ENCODE data around the gene TSPAN13. TPM values are rescaled to one million over a fixed set of nuclear protein-coding genes. Genes with fewer than 3 reads are reported as not detected.

Gene TSPAN13
- polyA plus RNA-seq, 1 donor (not counting 4 experiments of a cell fraction or from before 2014, with no cell fraction given), result 21.6 TPM

GRCh38 chr7:16732828-16733227, 20.7 kb upstream of the TSPAN13 start:
- H3K9me3 ChIP-seq (ENCODE audit: control insufficient read depth, low read depth, low read length), result no peaks in the 10 kb centered on the region
- no peaks in the 10 kb centered on the region for H3K27me3 ChIP-seq (ENCODE audit: control insufficient read depth, extremely low read depth, insufficient read depth, low read length)
- DNase-seq (ENCODE audit: low read depth, low spot score), result no peak
- H3K4me1 ChIP-seq (ENCODE audit: control insufficient read depth, extremely low read depth, insufficient read depth, low read length), result no peaks in the 10 kb centered on the region
- H3K9me1 ChIP-seq (ENCODE audit: control insufficient read depth, extremely low read depth, insufficient read depth, low read length), result no peaks in the 10 kb centered on the region
- no peak overlapping the region for H2AFZ ChIP-seq (ENCODE audit: control insufficient read depth, low read length)
- H3K9ac ChIP-seq (ENCODE audit: control insufficient read depth, extremely low read depth, insufficient read depth, low read length), result no peak overlapping the region
- dilution Hi-C loops (cut with MboI; ENCODE audit: extremely low pct_ligation_motif_present, low sequenced_read_pairs), result no loop called here
- no peak overlapping the region for H3K4me2 ChIP-seq (ENCODE audit: control insufficient read depth, extremely low read depth, insufficient read depth, low read depth, low read length)
- no peak for TF ChIP-seq EZH2 (IDR thresholded peaks at IDR 0.05; ENCODE audit: low read length)
- TF ChIP-seq CTCF (optimal IDR thresholded peaks at IDR 0.05 in 1 of 3, IDR thresholded peaks at IDR 0.05 in 1 of 3, conservative IDR thresholded peaks at IDR 0.05 in 1 of 3; ENCODE audit: extremely low read depth in 1 of 3, insufficient read depth in 2 of 3, low read length in 3 of 3), result no peak
- H3K79me2 ChIP-seq (ENCODE audit: control insufficient read depth, insufficient read depth, low read length), result no peaks in the 10 kb centered on the region
- no peaks in the 10 kb centered on the region for H3K36me3 ChIP-seq (ENCODE audit: control insufficient read depth in 2 of 2, extremely low read depth in 1 of 2, insufficient read depth in 2 of 2, low read length in 2 of 2)
- H3K4me3 ChIP-seq (ENCODE audit: control insufficient read depth in 2 of 3, extremely low read depth in 1 of 3, insufficient read depth in 2 of 3, low read depth in 1 of 3, low read length in 3 of 3), result no peak overlapping the region
- H3K27ac ChIP-seq (ENCODE audit: control insufficient read depth, insufficient read depth, low read length), result no peak overlapping the region
- no peaks in the 10 kb centered on the region for H4K20me1 ChIP-seq (ENCODE audit: control insufficient read depth, extremely low read depth, insufficient read depth, low read length)
- no peak for FAIRE-seq

GRCh38 chr7:16734148-16734726, 19.3 kb upstream of the TSPAN13 start:
- Histone ChIP-seq H3K27ac (ENCODE audit: control insufficient read depth, insufficient read depth, low read length) (no peak overlapping the region), H2AFZ (ENCODE audit: control insufficient read depth, low read length) (no peak overlapping the region), H3K79me2 (ENCODE audit: control insufficient read depth, insufficient read depth, low read length) (no peaks in the 10 kb centered on the region), H3K36me3 (ENCODE audit: control insufficient read depth in 2 of 2, extremely low read depth in 1 of 2, insufficient read depth in 2 of 2, low read length in 2 of 2) (no peaks in the 10 kb centered on the region), H3K9me1 (ENCODE audit: control insufficient read depth, extremely low read depth, insufficient read depth, low read length) (no peaks in the 10 kb centered on the region), H3K9ac (ENCODE audit: control insufficient read depth, extremely low read depth, insufficient read depth, low read length) (no peak overlapping the region), H3K27me3 (ENCODE audit: control insufficient read depth, extremely low read depth, insufficient read depth, low read length) (no peaks in the 10 kb centered on the region), H4K20me1 (ENCODE audit: control insufficient read depth, extremely low read depth, insufficient read depth, low read length) (no peaks in the 10 kb centered on the region), H3K4me1 (ENCODE audit: control insufficient read depth, extremely low read depth, insufficient read depth, low read length) (no peaks in the 10 kb centered on the region), H3K4me2 (ENCODE audit: control insufficient read depth, extremely low read depth, insufficient read depth, low read depth, low read length) (no peak overlapping the region), H3K4me3 (ENCODE audit: control insufficient read depth in 2 of 3, extremely low read depth in 1 of 3, insufficient read depth in 2 of 3, low read depth in 1 of 3, low read length in 3 of 3) (no peak overlapping the region), H3K9me3 (ENCODE audit: control insufficient read depth, low read depth, low read length) (no peaks in the 10 kb centered on the region)
- no peak for FAIRE-seq
- no peak for TF ChIP-seq CTCF (optimal IDR thresholded peaks at IDR 0.05 in 1 of 3, IDR thresholded peaks at IDR 0.05 in 1 of 3, conservative IDR thresholded peaks at IDR 0.05 in 1 of 3; ENCODE audit: extremely low read depth in 1 of 3, insufficient read depth in 2 of 3, low read length in 3 of 3)
- no peak for TF ChIP-seq EZH2 (IDR thresholded peaks at IDR 0.05; ENCODE audit: low read length)
- dilution Hi-C loops (cut with MboI; ENCODE audit: extremely low pct_ligation_motif_present, low sequenced_read_pairs), result no loop called here
- DNase-seq (ENCODE audit: low read depth, low spot score), result no peak
